ES-I3 (cell line): ENCODE results near the gene ETS1.
"Not testable (repeated sequence)": the region's sequence is repeated elsewhere in the genome, so short reads cannot be mapped to it uniquely, and the experiment has no call there.

ENCODE experiments used
- H3K36me3 ChIP-seq: 2 replicates; pipeline ENCODE4 v1.6.1; 2013; ENCODE audit warnings: mild to moderate bottlenecking, low read length, control low read depth, moderate library complexity; ENCODE audit not compliant: insufficient read depth
- H3K4me1 ChIP-seq: 2 replicates; pipeline ENCODE4 v1.6.1; 2013; ENCODE audit warnings: mild to moderate bottlenecking, control low read depth, low read length; ENCODE audit not compliant: insufficient read depth
- H3K9ac ChIP-seq: 2 replicates; pipeline ENCODE4 v1.6.1; 2013; ENCODE audit warnings: low read depth, mild to moderate bottlenecking, low read length, moderate library complexity
- H3K9me3 ChIP-seq: 2 replicates; pipeline ENCODE4 v1.6.1; 2013; ENCODE audit warnings: mild to moderate bottlenecking, low read length, moderate library complexity; ENCODE audit not compliant: control insufficient read depth, insufficient read depth

The ETS1 gene

GRCh38 chr11:128448200-128448886, 139.0 kb downstream of the ETS1 start:
- H3K36me3 ChIP-seq = no peaks in the 10 kb centered on the region
- 0 out of 2 replicates have a peak, but pooled peaks cover 9% of the 10 kb centered on the region for H3K4me1 ChIP-seq
- H3K9me3 ChIP-seq = no peaks in the 10 kb centered on the region
- H3K9ac ChIP-seq = no peak overlapping the region

GRCh38 chr11:128447233-128447632, 140.1 kb downstream of the ETS1 start:
- Histone ChIP-seq H3K36me3 (no peaks in the 10 kb centered on the region), H3K9ac (no peak overlapping the region), H3K9me3 (no peaks in the 10 kb centered on the region), H3K4me1 (0 out of 2 replicates have a peak, but pooled peaks cover 9% of the 10 kb centered on the region)

GRCh38 chr11:128445921-128446320, 141.4 kb downstream of the ETS1 start:
- H3K9ac ChIP-seq, H3K4me1 ChIP-seq, H3K9me3 ChIP-seq, H3K36me3 ChIP-seq: not testable (repeated sequence)

GRCh38 chr11:128437136-128437535, 150.2 kb downstream of the ETS1 start:
- no peaks in the 10 kb centered on the region for H3K4me1 ChIP-seq
- no peak overlapping the region for H3K9ac ChIP-seq
- no peaks in the 10 kb centered on the region for H3K36me3 ChIP-seq
- no peaks in the 10 kb centered on the region for H3K9me3 ChIP-seq

- no peaks in the 10 kb centered on the region for H3K36me3 ChIP-seq
- H3K4me1 ChIP-seq = no peaks in the 10 kb centered on the region
Measured at GRCh38 chr11:128434818-128435217, 152.5 kb downstream of the ETS1 start.

GRCh38 chr11:128434411-128434810, 152.9 kb downstream of the ETS1 start:
- no peaks in the 10 kb centered on the region for H3K9me3 ChIP-seq
- H3K4me1 ChIP-seq = no peaks in the 10 kb centered on the region
- H3K36me3 ChIP-seq = no peaks in the 10 kb centered on the region
- H3K9ac ChIP-seq = no peak overlapping the region

More at GRCh38 chr11:128434818-128435217, 152.5 kb downstream of the ETS1 start:
- H3K9me3 ChIP-seq = no peaks in the 10 kb centered on the region
- H3K9ac ChIP-seq = no peak overlapping the region

- Histone ChIP-seq H3K36me3 (no peaks in the 10 kb centered on the region), H3K9me3 (no peaks in the 10 kb centered on the region), H3K9ac (no peak overlapping the region), H3K4me1 (no peaks in the 10 kb centered on the region)
Measured at GRCh38 chr11:128432926-128433325, 154.4 kb downstream of the ETS1 start.

GRCh38 chr11:128431931-128432330, 155.4 kb downstream of the ETS1 start:
- H3K4me1 ChIP-seq = no peaks in the 10 kb centered on the region
- no peaks in the 10 kb centered on the region for H3K9me3 ChIP-seq
- no peaks in the 10 kb centered on the region for H3K36me3 ChIP-seq
- H3K9ac ChIP-seq = no peak overlapping the region

GRCh38 chr11:128428935-128429334, 158.4 kb downstream of the ETS1 start:
- H3K4me1 ChIP-seq = 0 out of 2 replicates have a peak, but pooled peaks cover 4% of the 10 kb centered on the region
- H3K9me3 ChIP-seq = no peaks in the 10 kb centered on the region
- no peak overlapping the region for H3K9ac ChIP-seq
- H3K36me3 ChIP-seq = no peaks in the 10 kb centered on the region

- Histone ChIP-seq H3K4me1 (0 out of 2 replicates have a peak, but pooled peaks cover 4% of the 10 kb centered on the region), H3K9ac (no peak overlapping the region)
Measured at GRCh38 chr11:128424851-128425285, 162.5 kb downstream of the ETS1 start.

GRCh38 chr11:128424271-128424711, 163.1 kb downstream of the ETS1 start:
- H3K9ac ChIP-seq = no peak overlapping the region
- H3K4me1 ChIP-seq = 0 out of 2 replicates have a peak, but pooled peaks cover 4% of the 10 kb centered on the region
- H3K9me3 ChIP-seq = no peaks in the 10 kb centered on the region
- H3K36me3 ChIP-seq = no peaks in the 10 kb centered on the region

More at GRCh38 chr11:128424851-128425285, 162.5 kb downstream of the ETS1 start:
- no peaks in the 10 kb centered on the region for H3K36me3 ChIP-seq
- no peaks in the 10 kb centered on the region for H3K9me3 ChIP-seq

GRCh38 chr11:128422576-128423370, 164.6 kb downstream of the ETS1 start:
- Histone ChIP-seq H3K9me3 (no peaks in the 10 kb centered on the region), H3K36me3 (no peaks in the 10 kb centered on the region), H3K4me1 (0 out of 2 replicates have a peak, but pooled peaks cover 4% of the 10 kb centered on the region), H3K9ac (no peak overlapping the region)

- Histone ChIP-seq H3K9me3 (no peaks in the 10 kb centered on the region), H3K9ac (no peak overlapping the region), H3K36me3 (no peaks in the 10 kb centered on the region), H3K4me1 (0 out of 2 replicates have a peak, but pooled peaks cover 4% of the 10 kb centered on the region)
Measured at GRCh38 chr11:128421577-128422330, 165.6 kb downstream of the ETS1 start.

- Histone ChIP-seq H3K9me3 (no peaks in the 10 kb centered on the region), H3K36me3 (no peaks in the 10 kb centered on the region), H3K4me1 (0 out of 2 replicates have a peak, but pooled peaks cover 4% of the 10 kb centered on the region), H3K9ac (no peak overlapping the region)
Measured at GRCh38 chr11:128420951-128421350, 166.4 kb downstream of the ETS1 start.
